HG03064 (cell line): ENCODE measurements around the gene FOXF1.

ENCODE experiments used
- ATAC-seq: cut with Tn5 transposase; IDR thresholded peaks from one replicate; pipeline ENCODE4 v1.9.1; 2021; ENCODE audit warnings: low read depth; ENCODE audit not compliant: unreplicated experiment

FOXF1 gene

GRCh38 chr16:86492267-86492960, 17.9 kb upstream of the FOXF1 start:
- ATAC-seq = no peak

GRCh38 chr16:86492961-86493629, 17.2 kb upstream of the FOXF1 start:
- ATAC-seq = no peak

GRCh38 chr16:86494039-86494564, 16.2 kb upstream of the FOXF1 start:
- no peak for ATAC-seq

- no peak for ATAC-seq
Measured at GRCh38 chr16:86494565-86495356, 15.6 kb upstream of the FOXF1 start.

- ATAC-seq = no peak
Measured at GRCh38 chr16:86495357-86495701, 15.0 kb upstream of the FOXF1 start.

- no peak for ATAC-seq
Measured at GRCh38 chr16:86495756-86496261, 14.5 kb upstream of the FOXF1 start.

- no peak for ATAC-seq
Measured at GRCh38 chr16:86496262-86496928, 13.9 kb upstream of the FOXF1 start.

GRCh38 chr16:86496929-86497461, 13.3 kb upstream of the FOXF1 start:
- ATAC-seq = no peak

- ATAC-seq = no peak
Measured at GRCh38 chr16:86497551-86498021, 12.7 kb upstream of the FOXF1 start.

- no peak for ATAC-seq
Measured at GRCh38 chr16:86498155-86498670, 12.1 kb upstream of the FOXF1 start.

GRCh38 chr16:86498671-86499439, 11.5 kb upstream of the FOXF1 start:
- ATAC-seq = no peak

GRCh38 chr16:86499440-86499786, 10.9 kb upstream of the FOXF1 start:
- no peak for ATAC-seq

- ATAC-seq = no peak
Measured at GRCh38 chr16:86499889-86500707, 10.2 kb upstream of the FOXF1 start.

GRCh38 chr16:86500708-86501510, 9.4 kb upstream of the FOXF1 start:
- no peak for ATAC-seq

GRCh38 chr16:86501989-86502855, 8.1 kb upstream of the FOXF1 start:
- no peak for ATAC-seq

- ATAC-seq = no peak
Measured at GRCh38 chr16:86502856-86503748, 7.2 kb upstream of the FOXF1 start.
